ENCODE data around the gene PAEP.

PAEP gene

DNA sequence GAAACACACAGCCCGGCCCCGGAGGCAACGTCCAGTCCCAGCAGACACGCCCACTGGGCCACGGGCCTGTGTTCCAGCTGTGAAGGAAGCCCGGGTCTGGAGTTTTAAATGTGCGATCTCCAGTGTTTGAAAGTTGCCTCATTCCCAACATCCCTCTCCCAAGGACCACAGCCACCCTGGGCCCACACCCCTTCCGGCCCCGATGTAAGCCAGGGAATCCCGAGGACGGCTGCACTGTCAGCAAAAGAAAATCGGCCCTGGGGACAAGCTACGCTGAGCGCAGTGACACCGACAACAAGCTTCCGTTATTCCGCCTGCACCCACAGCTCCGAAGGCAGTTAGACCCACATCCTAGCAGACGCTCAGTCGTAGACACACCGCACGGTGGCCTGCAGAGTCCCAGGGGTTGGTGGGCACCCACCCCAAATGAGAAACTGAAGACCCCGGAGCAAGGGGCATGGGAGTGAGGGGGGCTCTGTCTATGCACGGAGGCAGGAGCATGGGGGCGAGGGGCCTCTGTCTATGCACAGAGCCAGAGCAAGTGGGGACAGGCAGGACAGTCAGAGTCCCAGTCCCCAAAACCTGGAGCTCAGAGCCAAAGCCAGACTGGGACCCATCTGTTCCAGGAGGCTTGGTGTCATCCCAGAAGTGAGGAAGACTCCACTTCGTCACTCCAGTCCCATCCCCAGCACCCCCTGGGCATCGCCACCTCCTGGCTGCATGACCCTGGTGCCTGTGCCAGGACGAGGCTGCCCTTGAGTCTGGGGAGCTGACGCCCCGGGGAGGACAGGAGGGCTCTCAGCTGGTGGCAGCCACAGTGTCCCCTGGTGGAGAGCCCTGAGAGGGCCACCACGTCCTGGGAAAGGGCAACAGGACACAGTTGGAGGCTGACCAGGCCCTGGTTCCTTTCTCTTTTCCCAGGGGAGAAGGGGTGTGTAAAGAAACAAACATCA is 54.4 kb downstream of the PAEP start:
- DNase-seq (ENCODE audit: low spot score): peak; percentile 36

Measured in D341Med (cell line).